Left renal pelvis (tissue), 4 donors: ENCODE results near the gene MAP3K14. TPM values are rescaled to one million over a fixed set of nuclear protein-coding genes. Genes with fewer than 3 reads are reported as not detected.

Experiments
- DNase-seq, 4 donors: peaks; one replicate each; pipeline ENCODE4 v3.0.0-alpha.2; 2013; ENCODE audit warnings: low read depth in 4 of 4, low spot score in 3 of 4
- polyA plus RNA-seq, 4 donors: library from polyadenylated mRNA; unstranded; fragments of 120-200 nt; gene quantifications; one replicate each; pipeline ENCODE4 v1.2.1, GENCODE V29; 2013; ENCODE audit not compliant: insufficient read length in 4 of 4

The MAP3K14 gene
- polyA plus RNA-seq, 4 donors = 5.5 to 7.7 (median 6.1) TPM

- no peak for DNase-seq
Measured at GRCh38 chr17:45318561-45319230, 1.9 kb upstream of the MAP3K14 start.

DNA sequence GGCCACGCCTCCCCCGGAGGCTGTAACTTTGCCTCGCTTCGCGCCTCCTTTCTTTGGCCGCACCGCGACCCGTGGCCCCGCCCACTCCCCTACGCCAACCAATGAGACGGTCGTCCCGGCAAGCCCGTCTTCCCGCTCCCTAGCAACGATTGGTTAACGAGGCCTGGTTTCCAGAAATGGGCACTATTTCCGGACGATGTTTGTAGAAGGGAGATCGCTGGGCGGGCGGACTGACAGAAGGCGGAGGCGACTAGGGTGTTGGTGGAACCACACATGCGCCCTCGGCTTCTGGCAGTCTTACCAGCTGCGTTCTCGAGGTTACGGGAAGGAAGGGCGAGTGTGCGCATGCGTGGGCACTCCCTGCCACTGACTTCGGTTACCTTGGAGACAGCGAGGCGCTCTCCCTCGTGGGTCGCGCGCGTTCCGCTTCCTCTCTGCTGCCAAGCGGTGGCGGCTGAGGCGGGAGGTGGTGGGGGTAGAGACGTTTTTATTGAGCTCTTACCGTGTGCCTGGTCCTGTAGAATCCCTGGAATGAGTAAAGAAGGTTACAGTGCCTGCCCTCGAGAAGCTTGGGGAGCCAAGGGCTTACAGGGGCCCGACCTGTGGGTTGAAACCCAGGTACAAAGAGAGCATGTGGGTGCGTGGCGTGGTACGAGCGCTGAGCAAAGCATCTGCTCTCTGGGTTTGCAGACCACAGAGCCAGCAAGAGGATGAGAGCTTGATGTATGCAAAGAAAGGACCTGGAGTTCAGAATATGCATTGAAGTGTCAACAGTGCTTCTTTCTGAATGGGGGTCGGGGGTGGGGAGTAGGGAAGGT, 500 bp upstream of the MAP3K14 start:
- peak; percentile 99 to 100 (median 100) for DNase-seq

- DNase-seq = no peak
Measured at GRCh38 chr17:45315648-45316433, 979 bp downstream of the MAP3K14 start.

- DNase-seq = no peak
Measured at GRCh38 chr17:45314741-45315647, 1.8 kb downstream of the MAP3K14 start.

- no peak for DNase-seq
Measured at GRCh38 chr17:45313996-45314740, 2.7 kb downstream of the MAP3K14 start.

GRCh38 chr17:45313421-45313771, 3.4 kb downstream of the MAP3K14 start:
- DNase-seq = no peak

DNA sequence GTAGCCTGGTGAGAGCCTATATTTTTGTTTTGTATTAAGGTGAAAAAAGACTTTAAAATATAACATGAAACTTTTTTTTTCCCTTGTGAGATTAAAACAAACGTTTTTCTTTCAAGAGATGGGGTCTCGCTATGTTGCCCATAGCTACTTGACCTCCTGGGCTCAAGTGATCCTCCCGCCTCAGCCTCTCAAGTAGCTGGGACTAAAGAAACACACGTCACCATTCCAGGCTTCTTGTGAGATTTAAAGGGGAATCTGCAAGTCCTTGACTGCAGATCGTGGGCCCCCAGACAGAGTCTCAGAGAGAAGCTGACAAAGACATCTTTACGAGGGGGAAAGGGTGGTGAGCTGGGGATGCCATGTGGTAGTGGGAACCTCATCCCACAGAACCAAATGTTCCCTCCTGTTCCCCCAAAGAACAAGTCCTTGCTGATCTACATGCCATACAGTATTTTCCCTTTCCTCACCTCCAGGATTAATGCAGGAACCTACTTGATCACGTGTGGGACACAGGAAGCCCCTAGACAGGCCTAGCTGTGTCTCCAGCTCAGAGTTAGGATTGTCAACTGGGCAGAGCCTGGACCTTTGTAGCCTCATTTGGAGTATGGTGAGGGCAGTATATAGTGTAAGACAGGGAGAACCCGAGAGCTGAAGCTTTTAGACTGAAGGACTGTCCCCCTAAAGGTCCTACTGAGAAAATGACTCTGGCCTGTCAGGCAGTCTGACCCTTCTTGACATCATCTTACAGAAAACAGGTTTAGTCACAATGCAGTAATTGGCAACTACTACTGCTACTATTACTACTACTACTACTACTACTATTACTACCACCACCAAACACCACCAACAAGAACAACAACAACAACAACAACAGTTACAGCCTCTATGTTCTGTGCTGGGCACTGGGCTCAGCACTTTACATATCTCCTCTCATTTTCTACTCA, 4.1 kb downstream of the MAP3K14 start:
- no peak for DNase-seq

DNA sequence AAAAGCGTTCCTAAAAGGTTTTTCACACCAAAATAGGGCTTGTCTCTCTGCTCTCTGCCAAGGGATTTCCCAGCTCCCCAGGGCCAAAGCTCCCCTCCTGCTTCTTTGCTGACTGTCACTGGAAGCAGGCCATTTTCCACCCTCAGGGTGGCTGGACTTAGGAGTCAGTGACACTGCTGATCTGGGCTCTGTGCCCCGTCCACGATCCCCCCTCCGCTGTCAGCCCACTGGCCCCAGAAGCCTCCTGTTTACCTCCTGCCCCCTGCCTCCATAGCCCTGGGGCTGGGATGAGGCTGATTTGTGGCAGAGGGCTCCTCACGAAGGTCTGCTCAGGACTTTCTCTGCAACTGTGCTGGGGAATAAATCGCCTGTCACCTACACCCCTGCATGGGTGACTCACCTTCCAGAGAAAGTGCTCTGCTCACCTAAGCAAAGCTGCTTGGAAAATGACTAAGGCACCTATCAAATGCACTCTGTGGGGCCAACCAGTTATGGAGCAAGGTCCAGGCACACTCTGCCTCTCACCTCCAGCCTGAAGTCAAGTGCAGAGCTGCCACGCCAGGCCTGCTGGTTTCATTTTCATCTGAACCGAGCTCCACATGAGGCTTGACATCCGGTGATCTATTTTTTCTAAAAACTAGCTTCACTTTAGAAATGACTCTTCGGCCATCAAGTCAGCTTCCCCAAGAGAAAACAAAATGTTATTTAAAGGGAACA, 4.9 kb downstream of the MAP3K14 start:
- no peak for DNase-seq

GRCh38 chr17:45311401-45311759, 5.4 kb downstream of the MAP3K14 start:
- DNase-seq = no peak

DNA sequence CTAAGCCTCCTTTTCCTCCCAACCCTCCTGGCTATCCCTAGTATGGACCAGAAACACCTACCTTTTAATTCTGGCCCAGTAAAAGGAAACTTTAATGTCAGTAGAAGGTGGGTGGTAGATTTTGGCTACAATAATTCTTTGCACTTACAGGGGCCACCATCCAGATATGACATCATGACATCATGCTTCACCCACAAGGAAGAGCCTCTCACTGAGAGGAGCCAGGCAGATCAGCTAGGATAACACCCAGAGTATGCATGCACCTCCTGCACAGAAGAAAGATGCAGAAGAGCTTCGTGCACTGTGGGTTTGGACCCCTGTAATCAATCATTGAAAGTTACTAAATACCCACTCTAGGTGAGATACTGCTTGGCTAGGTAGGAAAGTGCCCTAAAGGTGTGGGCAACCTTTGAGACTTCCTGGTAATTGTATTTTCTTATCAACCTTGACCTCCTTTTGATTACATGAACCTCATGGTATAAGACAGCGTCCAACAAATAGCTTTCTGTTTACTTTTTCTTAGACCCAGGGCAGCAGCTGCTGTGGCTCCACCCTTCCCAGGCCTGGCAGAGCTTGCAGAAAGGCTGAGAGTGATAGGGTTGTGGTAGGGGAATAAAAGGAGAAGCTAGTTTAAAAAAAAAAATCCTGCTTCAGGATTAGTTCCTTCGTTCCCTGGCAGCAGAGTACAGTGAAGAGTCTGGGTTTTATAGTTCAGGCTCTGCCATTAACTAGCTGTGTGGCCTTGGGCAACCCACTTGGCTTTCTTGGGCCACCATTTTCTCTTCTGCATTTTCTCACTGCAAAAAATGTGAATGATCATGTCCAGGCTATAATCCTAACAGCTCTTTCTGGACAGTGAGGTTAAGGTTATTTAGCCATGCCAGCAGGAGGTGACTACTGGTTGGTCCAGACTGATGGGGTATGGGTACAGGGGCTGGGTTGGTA, 6.2 kb downstream of the MAP3K14 start:
- DNase-seq = no peak

DNA sequence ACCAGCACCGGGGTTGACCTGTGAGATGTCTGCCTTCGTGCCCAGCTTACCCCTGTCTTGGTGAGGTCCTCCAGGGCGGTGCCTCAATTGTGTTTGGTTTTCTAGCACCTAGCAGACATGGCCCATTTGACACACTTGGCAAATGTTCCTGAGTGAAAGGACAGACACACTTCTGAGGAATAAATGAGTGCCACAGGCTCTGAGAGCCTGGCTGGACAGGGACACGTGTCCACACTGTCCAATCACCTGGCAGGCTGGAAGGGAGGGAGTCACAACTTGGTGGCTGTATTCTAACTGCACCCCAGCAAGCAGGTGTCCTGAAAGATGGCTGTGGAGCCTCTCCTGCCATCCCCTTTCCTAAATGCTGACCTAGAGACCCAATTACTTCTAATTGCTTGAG, 7.4 kb downstream of the MAP3K14 start:
- no peak for DNase-seq

GRCh38 chr17:45308840-45309239, 8.0 kb downstream of the MAP3K14 start:
- no peak for DNase-seq

DNA sequence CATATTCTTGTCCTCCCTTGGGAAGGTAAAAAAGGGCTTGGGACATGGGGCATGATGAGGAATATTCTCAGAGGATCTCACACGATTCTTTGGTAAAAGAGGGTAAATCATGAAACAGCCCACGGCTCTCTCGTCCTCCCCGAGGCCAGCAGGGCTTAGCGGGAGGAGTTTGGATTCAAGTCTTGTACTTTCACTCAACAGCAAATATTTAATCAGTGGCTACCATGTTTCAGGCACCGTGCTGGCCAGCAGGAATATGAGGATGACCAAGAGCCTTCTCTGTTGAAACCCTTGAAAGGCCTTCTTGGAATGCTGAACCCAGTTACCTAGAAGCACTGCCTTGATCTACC, 8.8 kb downstream of the MAP3K14 start:
- DNase-seq = no peak

DNA sequence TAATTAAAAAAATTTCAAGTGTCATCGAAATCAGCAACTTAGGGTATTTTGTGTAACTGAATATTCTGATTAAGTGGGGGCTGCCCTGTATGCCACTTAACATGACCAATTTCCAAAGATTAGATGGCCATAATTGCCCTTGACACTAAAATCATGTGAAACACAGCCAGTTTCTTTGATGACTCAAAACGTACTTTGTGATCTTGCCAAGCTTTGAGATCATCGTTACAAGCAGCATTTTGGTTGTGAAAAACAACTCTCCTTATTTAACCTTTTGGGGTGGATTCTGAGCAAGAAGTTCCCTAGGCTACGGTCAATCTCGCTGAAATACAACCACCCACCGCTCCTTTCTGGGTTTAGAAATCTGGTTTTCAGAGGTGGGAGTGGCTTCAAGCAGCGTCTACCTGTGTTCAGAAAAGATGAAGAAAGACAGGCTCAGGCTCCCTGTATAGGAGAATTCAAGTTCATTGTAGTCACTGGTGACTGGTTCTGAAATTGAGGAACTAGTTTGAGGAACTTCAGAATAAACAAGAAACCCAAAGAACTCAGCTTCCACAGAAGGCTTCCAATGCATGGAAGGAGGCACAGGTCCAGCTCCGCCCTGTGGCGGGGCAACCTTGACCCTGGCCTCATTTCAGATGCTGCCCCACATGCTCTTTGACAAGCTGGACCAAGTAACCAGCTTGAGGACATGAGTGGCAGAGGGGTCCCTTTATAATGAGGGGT, 9.4 kb downstream of the MAP3K14 start:
- no peak for DNase-seq

- DNase-seq = no peak
Measured at GRCh38 chr17:45306623-45307022, 10.2 kb downstream of the MAP3K14 start.

- no peak for DNase-seq
Measured at GRCh38 chr17:45306094-45306493, 10.7 kb downstream of the MAP3K14 start.
